ENCODE measurements around the gene VAMP8.

DNA sequence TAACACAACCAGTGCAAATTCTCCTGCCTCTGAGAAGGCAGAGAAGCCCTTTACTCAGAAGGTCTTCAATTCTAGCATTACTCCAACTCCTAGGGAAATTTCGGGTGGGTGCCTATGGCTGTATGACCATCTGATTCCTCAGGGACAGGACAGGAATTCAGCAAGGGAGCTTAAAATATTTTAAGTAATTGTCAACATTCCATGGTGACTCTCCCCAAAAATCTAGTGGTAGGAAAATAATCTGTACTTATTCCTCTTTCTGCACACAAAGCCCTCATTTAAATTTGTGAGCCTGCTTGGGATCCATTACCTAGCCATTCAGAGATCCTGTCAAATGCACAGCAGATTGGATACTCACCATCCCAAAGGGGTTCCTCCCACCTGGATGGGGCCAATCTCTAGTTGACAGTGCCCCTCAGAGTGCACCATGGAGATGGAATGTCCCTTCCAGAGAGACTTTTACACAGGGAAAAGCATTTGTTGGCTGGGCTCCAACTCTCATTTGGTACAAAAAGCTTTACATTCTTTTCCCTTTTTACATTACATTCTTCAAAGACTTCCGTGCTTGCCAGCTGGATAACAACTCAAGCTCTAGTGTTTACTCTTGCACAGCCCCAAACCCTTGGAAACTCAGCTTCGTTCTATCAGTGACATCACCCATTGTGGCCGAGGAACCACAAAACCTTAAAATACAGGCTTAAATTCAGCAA, 28.2 kb downstream of the VAMP8 start:
- TF ChIP-seq POLR2AphosphoS5 (IDR thresholded peaks at IDR 0.05) (no peak), POLR2A (IDR thresholded peaks at IDR 0.05) (no peak)
- TF ChIP-seq, protein P1, sequence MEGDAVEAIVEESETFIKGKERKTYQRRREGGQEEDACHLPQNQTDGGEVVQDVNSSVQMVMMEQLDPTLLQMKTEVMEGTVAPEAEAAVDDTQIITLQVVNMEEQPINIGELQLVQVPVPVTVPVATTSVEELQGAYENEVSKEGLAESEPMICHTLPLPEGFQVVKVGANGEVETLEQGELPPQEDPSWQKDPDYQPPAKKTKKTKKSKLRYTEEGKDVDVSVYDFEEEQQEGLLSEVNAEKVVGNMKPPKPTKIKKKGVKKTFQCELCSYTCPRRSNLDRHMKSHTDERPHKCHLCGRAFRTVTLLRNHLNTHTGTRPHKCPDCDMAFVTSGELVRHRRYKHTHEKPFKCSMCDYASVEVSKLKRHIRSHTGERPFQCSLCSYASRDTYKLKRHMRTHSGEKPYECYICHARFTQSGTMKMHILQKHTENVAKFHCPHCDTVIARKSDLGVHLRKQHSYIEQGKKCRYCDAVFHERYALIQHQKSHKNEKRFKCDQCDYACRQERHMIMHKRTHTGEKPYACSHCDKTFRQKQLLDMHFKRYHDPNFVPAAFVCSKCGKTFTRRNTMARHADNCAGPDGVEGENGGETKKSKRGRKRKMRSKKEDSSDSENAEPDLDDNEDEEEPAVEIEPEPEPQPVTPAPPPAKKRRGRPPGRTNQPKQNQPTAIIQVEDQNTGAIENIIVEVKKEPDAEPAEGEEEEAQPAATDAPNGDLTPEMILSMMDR (IDR thresholded peaks at IDR 0.05) = no peak

Data from prostate gland (tissue), 2 donors.